Lower leg skin (tissue), 4 donors: ENCODE measurements around the gene PRDM10. TPM values are rescaled to one million over a fixed set of nuclear protein-coding genes. Genes with fewer than 3 reads are reported as not detected.

Source experiments
- DNase-seq, 2 donors: peaks; one replicate each; pipeline ENCODE4 v3.0.0-alpha.2; 2019; ENCODE audit warnings: low spot score in 2 of 2
- H3K4me3 ChIP-seq: fragments of 200-600 bp; sonication (generic); 2 replicates; pipeline ENCODE4 v1.5.1; 2017; ENCODE audit warnings: mild to moderate bottlenecking, low read depth; ENCODE audit not compliant: poor library complexity, severe bottlenecking
- CTCF ChIP-seq, 3 donors: fragments of 450-650 bp; IDR thresholded peaks; one replicate each; pipeline ENCODE4 v1.5.1; 2016; ENCODE audit warnings: antibody characterized with exemption in 3 of 3, mild to moderate bottlenecking in 3 of 3, moderate library complexity in 2 of 3
- POLR2A ChIP-seq, 2 donors: fragments of 450-650 bp; IDR thresholded peaks; one replicate each; pipeline ENCODE4 v1.6.1; 2016 to 2017; ENCODE audit warnings: antibody characterized with exemption in 2 of 2, mild to moderate bottlenecking in 1 of 2, moderate library complexity in 1 of 2
- WGBS, 2 donors: methylation state at CpG; one replicate each; pipeline ENCODE4 v1.1.5; 2018; 5-methylcytosine and 5-hydroxymethylcytosine counted together
- intact Hi-C: fragments of 100-400 bp; cut with DNase I; formaldehyde crosslinking; loops from one replicate; pipeline ENCODE4 v1.15.0; 2023; ENCODE audit warnings: low total_unique reads
- total RNA-seq, 4 donors: library from RNA; depleted of rRNA; stranded (reverse); fragments of >200 nt; gene quantifications; one replicate each; pipeline ENCODE4 v1.1.0, GENCODE V29; 2016

PRDM10 gene
- total RNA-seq, 4 donors from 2014 or later: 6.7 to 13.0 (median 9.1) TPM

- no peak for DNase-seq
- WGBS, 2 donors: 32 to 33% methylated on average over 5 of the region's 5 CpGs
- TF ChIP-seq POLR2A (IDR thresholded peaks at IDR 0.05) (no peak), CTCF (IDR thresholded peaks at IDR 0.05) (no peak)
- intact Hi-C loops: no loop called here
- H3K4me3 ChIP-seq: no peak overlapping the region
Measured at GRCh38 chr11:130043575-130043974, 40.9 kb upstream of the PRDM10 start.

- intact Hi-C loops: no loop called here
- H3K4me3 ChIP-seq: no peak overlapping the region
- WGBS, 2 donors: 82 to 83% methylated on average over 16 of the region's 16 CpGs
- no peak for DNase-seq
- no peak for TF ChIP-seq POLR2A (IDR thresholded peaks at IDR 0.05)
- no peak for TF ChIP-seq CTCF (IDR thresholded peaks at IDR 0.05)
Measured at GRCh38 chr11:130042093-130042591, 39.5 kb upstream of the PRDM10 start.

GRCh38 chr11:130040281-130040940, 37.8 kb upstream of the PRDM10 start:
- no peak overlapping the region for H3K4me3 ChIP-seq
- TF ChIP-seq POLR2A (IDR thresholded peaks at IDR 0.05): no peak
- TF ChIP-seq CTCF (IDR thresholded peaks at IDR 0.05): no peak
- intact Hi-C loops: no loop called here
- 92 to 95% methylated on average over 37 to 43 of the region's 49 CpGs for WGBS, 2 donors
- DNase-seq: no peak

GRCh38 chr11:130037881-130038585, 35.4 kb upstream of the PRDM10 start:
- 59 to 70% methylated on average over 7 of the region's 7 CpGs for WGBS, 2 donors
- no peak for TF ChIP-seq POLR2A (IDR thresholded peaks at IDR 0.05)
- no peak for TF ChIP-seq CTCF (IDR thresholded peaks at IDR 0.05)
- intact Hi-C loops: no loop called here
- H3K4me3 ChIP-seq: no peak overlapping the region
- no peak for DNase-seq

- intact Hi-C loops: no loop called here
- H3K4me3 ChIP-seq: no peak overlapping the region
- DNase-seq: no peak
- TF ChIP-seq POLR2A (IDR thresholded peaks at IDR 0.05): no peak
- no peak for TF ChIP-seq CTCF (IDR thresholded peaks at IDR 0.05)
- WGBS, 2 donors: 50 to 60% methylated on average over 3 of the region's 3 CpGs
Measured at GRCh38 chr11:130037058-130037457, 34.4 kb upstream of the PRDM10 start.
